Smooth muscle cell (in vitro differentiated cells): ENCODE measurements around the gene PEF1. TPM values are rescaled to one million over a fixed set of nuclear protein-coding genes. Genes with fewer than 3 reads are reported as not detected.

Experiments
- DNase-seq: peaks from one replicate; lab custom pipeline; 2025; ENCODE audit not compliant: unreplicated experiment; lab: John Stamatoyannopoulos, UW
- H2AFZ ChIP-seq: fragments of 200-600 bp; sonication (generic); 2 replicates; pipeline ENCODE4 v1.6.0; 2016; ENCODE audit warnings: antibody characterized with exemption, low read depth, mild to moderate bottlenecking
- H3F3A ChIP-seq: fragments of 200-600 bp; sonication (generic); 2 replicates; pipeline ENCODE4 v1.6.0; 2017; ENCODE audit warnings: antibody characterized with exemption, low read depth
- H3K27ac ChIP-seq: fragments of 200-600 bp; sonication (generic); 2 replicates; pipeline ENCODE4 v1.5.1; 2016; ENCODE audit warnings: low read depth, mild to moderate bottlenecking
- H3K27me3 ChIP-seq: fragments of 200-600 bp; sonication (generic); 2 replicates; pipeline ENCODE4 v1.6.1; 2016; ENCODE audit warnings: low read depth, mild to moderate bottlenecking
- H3K36me3 ChIP-seq: fragments of 200-600 bp; sonication (generic); 2 replicates; pipeline ENCODE4 v1.5.1; 2016; ENCODE audit warnings: low read depth
- H3K4me1 ChIP-seq: fragments of 200-600 bp; sonication (generic); 2 replicates; pipeline ENCODE4 v1.5.1; 2016; ENCODE audit warnings: low read depth
- H3K4me2 ChIP-seq: fragments of 200-600 bp; sonication (generic); 2 replicates; pipeline ENCODE4 v1.6.0; 2016; ENCODE audit warnings: mild to moderate bottlenecking
- H3K4me3 ChIP-seq: fragments of 200-600 bp; sonication (generic); 2 replicates; pipeline ENCODE4 v1.5.1; 2016; ENCODE audit warnings: mild to moderate bottlenecking
- H3K79me2 ChIP-seq: fragments of 200-600 bp; sonication (generic); 2 replicates; pipeline ENCODE4 v1.6.0; 2016; ENCODE audit warnings: low read depth, mild to moderate bottlenecking
- H3K9ac ChIP-seq: fragments of 200-600 bp; sonication (generic); 2 replicates; pipeline ENCODE4 v1.6.0; 2016; ENCODE audit warnings: low read depth
- H3K9me3 ChIP-seq: fragments of 200-600 bp; sonication (generic); replicated peaks from 2 replicates; pipeline ENCODE4 v1.5.1; 2016; ENCODE audit warnings: low read depth
- H4K20me1 ChIP-seq: fragments of 200-600 bp; sonication (generic); 2 replicates; pipeline ENCODE4 v1.6.0; 2016; ENCODE audit warnings: low read depth
- CTCF ChIP-seq: fragments of 200-600 bp; sonication (generic); IDR thresholded peaks from 2 replicates; pipeline ENCODE4 v1.5.1; 2017; ENCODE audit warnings: borderline replicate concordance, mild to moderate bottlenecking, antibody characterized with exemption; ENCODE audit not compliant: insufficient read depth, poor library complexity, severe bottlenecking
- WGBS: methylation state at CpG from one replicate; pipeline ENCODE4 v1.1.7; 2016; ENCODE audit warnings: low lambda C conversion rate; 5-methylcytosine and 5-hydroxymethylcytosine counted together
- polyA plus RNA-seq: library from polyadenylated mRNA; unstranded; fragments of >200 nt; fragmentation: Nextera tagmentation; extraction: Ambion mirVana; gene quantifications from 2 replicates; pipeline ENCODE4 v1.2.1, GENCODE V29; 2016
- total RNA-seq: library from RNA; depleted of rRNA; stranded (reverse); fragments of >200 nt; gene quantifications from 2 replicates; pipeline ENCODE4 v1.2.3, GENCODE V29; 2014

The PEF1 gene
- total and polyA plus RNA-seq, 2 experiments from 2014 or later: 61.4 to 77.1 TPM

- no peak overlapping the region for H2AFZ ChIP-seq
- H3K9ac ChIP-seq: no peak overlapping the region
- H4K20me1 ChIP-seq: peaks cover 14% of the 10 kb centered on the region
- peaks cover 20% of the 10 kb centered on the region for H3F3A ChIP-seq
- no peak overlapping the region for H3K4me3 ChIP-seq
- TF ChIP-seq CTCF: no peak
- no peaks in the 10 kb centered on the region for H3K9me3 ChIP-seq
- over 99% methylated on average over 3 of the region's 3 CpGs for WGBS
- H3K79me2 ChIP-seq: peaks cover 43% of the 10 kb centered on the region
- peaks cover 19% of the 10 kb centered on the region for H3K4me1 ChIP-seq
- H3K36me3 ChIP-seq: no peaks in the 10 kb centered on the region
- peak overlapping the region; percentile 10 for H3K27ac ChIP-seq
- H3K4me2 ChIP-seq: no peak overlapping the region
- H3K27me3 ChIP-seq: no peaks in the 10 kb centered on the region
- DNase-seq: no peak
Measured at GRCh38 chr1:31642897-31643296, 1.8 kb downstream of the PEF1 start.

- H3K9me3 ChIP-seq: no peaks in the 10 kb centered on the region
- no peak overlapping the region for H2AFZ ChIP-seq
- no peak overlapping the region for H3K9ac ChIP-seq
- no peak for DNase-seq
- peaks cover 19% of the 10 kb centered on the region for H3K4me1 ChIP-seq
- peaks cover 17% of the 10 kb centered on the region for H4K20me1 ChIP-seq
- peaks cover 49% of the 10 kb centered on the region for H3K79me2 ChIP-seq
- no peak for TF ChIP-seq CTCF
- no peaks in the 10 kb centered on the region for H3K36me3 ChIP-seq
- H3K27ac ChIP-seq: peak overlapping the region; percentile 10
- WGBS: 80% methylated on average over 4 of the region's 4 CpGs
- H3K27me3 ChIP-seq: no peaks in the 10 kb centered on the region
- H3K4me2 ChIP-seq: no peak overlapping the region
- H3K4me3 ChIP-seq: no peak overlapping the region
- H3F3A ChIP-seq: peaks cover 20% of the 10 kb centered on the region
Measured at GRCh38 chr1:31642366-31642765, 2.3 kb downstream of the PEF1 start.

- 80% methylated on average over 4 of the region's 4 CpGs for WGBS
- H3K79me2 ChIP-seq: peaks cover 63% of the 10 kb centered on the region
Measured at GRCh38 chr1:31640964-31641363, 3.7 kb downstream of the PEF1 start.

More at GRCh38 chr1:31640964-31641363, 3.7 kb downstream of the PEF1 start:
- Histone ChIP-seq H3K36me3 (no peaks in the 10 kb centered on the region), H3K9ac (no peak overlapping the region), H3K4me2 (no peak overlapping the region), H3F3A (peaks cover 20% of the 10 kb centered on the region), H3K4me1 (peaks cover 19% of the 10 kb centered on the region), H2AFZ (no peak overlapping the region), H3K9me3 (no peaks in the 10 kb centered on the region), H3K27ac (peak overlapping the region; percentile 81), H3K4me3 (no peak overlapping the region), H3K27me3 (no peaks in the 10 kb centered on the region), H4K20me1 (peaks cover 31% of the 10 kb centered on the region)
- no peak for DNase-seq
- no peak for TF ChIP-seq CTCF
